Coronary artery (tissue), 2 donors: ENCODE results near the gene PTGR2.
"Not testable (repeated sequence)": the region's sequence is repeated elsewhere in the genome, so short reads cannot be mapped to it uniquely, and the experiment has no call there.

Source experiments
- DNase-seq: peaks from one replicate; pipeline ENCODE4 v3.0.0-alpha.2; 2017; ENCODE audit warnings: low spot score
- H3K27ac ChIP-seq, 2 donors: fragments of 200-600 bp; sonication (generic); one replicate each; pipeline ENCODE4 v1.5.1; 2016 to 2019
- H3K4me3 ChIP-seq: fragments of 200-600 bp; sonication (generic); 2 replicates; pipeline ENCODE4 v1.5.1; 2016; ENCODE audit warnings: mild to moderate bottlenecking, moderate library complexity
- TF ChIP-seq, protein P1 (sequence below): fragments of 200-600 bp; sonication (generic); IDR thresholded peaks from one replicate; pipeline ENCODE4 v1.5.1; 2019; ENCODE audit warnings: antibody characterized with exemption

The PTGR2 gene

GRCh38 chr14:73833034-73833433 lies 18.6 kb upstream of the PTGR2 start:
- TF ChIP-seq, protein P1, sequence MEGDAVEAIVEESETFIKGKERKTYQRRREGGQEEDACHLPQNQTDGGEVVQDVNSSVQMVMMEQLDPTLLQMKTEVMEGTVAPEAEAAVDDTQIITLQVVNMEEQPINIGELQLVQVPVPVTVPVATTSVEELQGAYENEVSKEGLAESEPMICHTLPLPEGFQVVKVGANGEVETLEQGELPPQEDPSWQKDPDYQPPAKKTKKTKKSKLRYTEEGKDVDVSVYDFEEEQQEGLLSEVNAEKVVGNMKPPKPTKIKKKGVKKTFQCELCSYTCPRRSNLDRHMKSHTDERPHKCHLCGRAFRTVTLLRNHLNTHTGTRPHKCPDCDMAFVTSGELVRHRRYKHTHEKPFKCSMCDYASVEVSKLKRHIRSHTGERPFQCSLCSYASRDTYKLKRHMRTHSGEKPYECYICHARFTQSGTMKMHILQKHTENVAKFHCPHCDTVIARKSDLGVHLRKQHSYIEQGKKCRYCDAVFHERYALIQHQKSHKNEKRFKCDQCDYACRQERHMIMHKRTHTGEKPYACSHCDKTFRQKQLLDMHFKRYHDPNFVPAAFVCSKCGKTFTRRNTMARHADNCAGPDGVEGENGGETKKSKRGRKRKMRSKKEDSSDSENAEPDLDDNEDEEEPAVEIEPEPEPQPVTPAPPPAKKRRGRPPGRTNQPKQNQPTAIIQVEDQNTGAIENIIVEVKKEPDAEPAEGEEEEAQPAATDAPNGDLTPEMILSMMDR = no peak
- no peak for DNase-seq
- Histone ChIP-seq H3K4me3 (no peak overlapping the region), H3K27ac (no peak overlapping the region)

- DNase-seq = no peak
- TF ChIP-seq, protein P1 = no peak
- no peak overlapping the region for H3K27ac ChIP-seq
- H3K4me3 ChIP-seq = no peak overlapping the region
Observed at GRCh38 chr14:73833530-73834260, 17.9 kb upstream of the PTGR2 start.

DNA sequence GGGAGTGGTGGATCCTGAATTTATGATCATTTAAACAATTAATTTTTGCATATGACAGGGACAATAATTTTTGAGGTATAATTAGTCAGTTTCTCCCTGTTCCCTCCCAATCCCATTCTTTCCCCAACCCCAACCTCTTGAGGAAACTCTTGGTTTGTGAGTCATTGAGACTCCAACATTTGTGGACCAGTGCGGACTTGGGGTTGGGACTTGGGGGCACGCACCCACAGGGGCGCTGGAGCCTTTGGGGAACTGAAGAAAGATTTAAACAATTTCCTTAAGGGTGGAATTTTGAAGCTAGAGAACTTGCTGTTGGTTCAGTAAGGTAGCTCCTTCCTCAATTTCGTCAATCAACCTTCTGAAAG lies 17.4 kb upstream of the PTGR2 start:
- no peak overlapping the region for H3K4me3 ChIP-seq
- no peak overlapping the region for H3K27ac ChIP-seq
- no peak for DNase-seq
- TF ChIP-seq, protein P1 = no peak

GRCh38 chr14:73838293-73839034 lies 13.2 kb upstream of the PTGR2 start:
- not testable (repeated sequence) for H3K4me3 ChIP-seq

DNA sequence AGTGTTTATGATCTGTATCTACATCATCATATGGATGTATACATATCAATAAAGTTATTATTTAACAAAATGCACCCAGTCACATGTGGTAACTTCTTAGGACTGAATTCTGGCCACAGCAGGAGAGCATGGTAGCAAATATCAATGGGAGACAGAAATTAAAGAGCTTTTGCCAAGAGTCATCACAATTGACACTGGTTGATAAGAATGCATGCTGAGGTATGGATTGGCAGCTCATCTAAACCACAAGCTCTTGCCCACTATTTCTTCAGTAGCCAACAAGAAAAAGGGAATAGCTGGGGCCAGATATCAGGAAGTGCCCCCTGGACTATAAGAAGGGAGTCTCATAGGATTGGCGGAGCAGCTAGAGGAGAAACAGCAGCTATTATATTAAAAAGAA lies 9.4 kb upstream of the PTGR2 start:
- Histone ChIP-seq H3K4me3 (no peak overlapping the region), H3K27ac (no peak overlapping the region)
- TF ChIP-seq, protein P1 = no peak
- DNase-seq = no peak

More at GRCh38 chr14:73838293-73839034, 13.2 kb upstream of the PTGR2 start:
- not testable (repeated sequence) for DNase-seq, H3K27ac ChIP-seq

DNA sequence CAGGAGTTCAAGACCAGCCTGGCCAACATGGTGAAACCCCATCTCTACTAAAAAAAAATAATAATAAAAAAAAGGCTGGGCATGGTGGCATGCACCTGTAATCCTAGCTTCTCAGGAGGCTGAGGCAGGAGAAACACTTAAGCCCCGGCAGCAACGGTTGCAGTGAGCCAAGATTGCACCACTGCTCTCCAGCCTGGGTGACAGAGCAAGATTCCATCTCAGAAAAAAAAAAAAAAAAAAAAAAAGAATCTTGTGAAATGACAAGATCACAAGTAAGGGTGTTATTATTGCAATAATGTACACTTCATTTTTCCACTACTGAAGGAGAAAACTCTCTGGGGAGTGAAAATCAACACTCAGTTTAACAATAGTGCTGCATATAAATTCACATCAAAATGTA lies 8.8 kb upstream of the PTGR2 start:
- H3K4me3 ChIP-seq = no peak overlapping the region
- TF ChIP-seq, protein P1 = no peak
- H3K27ac ChIP-seq = no peak overlapping the region
- DNase-seq = no peak

- no peak for DNase-seq
Observed at GRCh38 chr14:73843296-73843695, 8.3 kb upstream of the PTGR2 start.

More at GRCh38 chr14:73843296-73843695, 8.3 kb upstream of the PTGR2 start:
- TF ChIP-seq, protein P1 = no peak
- no peak overlapping the region for H3K4me3 ChIP-seq
- no peak overlapping the region for H3K27ac ChIP-seq
